ENCODE measurements around the gene UBA3.

- TF ChIP-seq POLR2A (IDR thresholded peaks at IDR 0.05) (no peak), CTCF (IDR thresholded peaks at IDR 0.05) (no peak)
Observed at GRCh38 chr3:69113536-69113935, 33.4 kb upstream of the UBA3 start.

Measured in transverse colon (tissue), 3 donors.